AG09319 (cell line): ENCODE data around the gene ALPL.

Source experiments
- DNase-seq: peaks from one replicate; pipeline ENCODE4 v3.0.0-alpha.2; 2010; ENCODE audit warnings: low read depth; ENCODE audit errors: extremely low read depth
- CTCF ChIP-seq: IDR thresholded peaks from 2 replicates; pipeline ENCODE4 v1.5.1; 2011; ENCODE audit warnings: low read depth, mild to moderate bottlenecking, inconsistent platforms, low read length, moderate library complexity

ALPL gene

DNA sequence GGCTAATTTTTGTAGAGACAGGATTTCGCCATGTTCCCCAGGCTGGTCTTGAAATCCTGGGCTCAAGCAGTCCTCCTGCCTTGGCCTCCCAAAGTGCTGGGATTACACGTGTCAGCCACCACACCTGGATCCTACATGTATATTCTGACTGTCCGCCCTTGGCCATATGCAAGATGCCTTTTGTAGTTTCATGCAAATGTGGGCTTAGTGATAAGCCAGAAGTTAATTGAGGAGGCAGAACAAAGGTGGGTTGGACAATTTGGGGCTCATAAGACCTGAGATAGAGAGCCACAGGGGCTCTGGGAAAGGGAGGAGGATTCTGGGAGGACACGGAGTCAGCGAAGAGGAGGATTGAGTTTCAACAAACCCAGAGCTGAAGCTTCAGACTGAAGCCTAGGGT, 24.9 kb downstream of the ALPL start:
- DNase-seq, result no peak
- TF ChIP-seq CTCF, result no peak

DNA sequence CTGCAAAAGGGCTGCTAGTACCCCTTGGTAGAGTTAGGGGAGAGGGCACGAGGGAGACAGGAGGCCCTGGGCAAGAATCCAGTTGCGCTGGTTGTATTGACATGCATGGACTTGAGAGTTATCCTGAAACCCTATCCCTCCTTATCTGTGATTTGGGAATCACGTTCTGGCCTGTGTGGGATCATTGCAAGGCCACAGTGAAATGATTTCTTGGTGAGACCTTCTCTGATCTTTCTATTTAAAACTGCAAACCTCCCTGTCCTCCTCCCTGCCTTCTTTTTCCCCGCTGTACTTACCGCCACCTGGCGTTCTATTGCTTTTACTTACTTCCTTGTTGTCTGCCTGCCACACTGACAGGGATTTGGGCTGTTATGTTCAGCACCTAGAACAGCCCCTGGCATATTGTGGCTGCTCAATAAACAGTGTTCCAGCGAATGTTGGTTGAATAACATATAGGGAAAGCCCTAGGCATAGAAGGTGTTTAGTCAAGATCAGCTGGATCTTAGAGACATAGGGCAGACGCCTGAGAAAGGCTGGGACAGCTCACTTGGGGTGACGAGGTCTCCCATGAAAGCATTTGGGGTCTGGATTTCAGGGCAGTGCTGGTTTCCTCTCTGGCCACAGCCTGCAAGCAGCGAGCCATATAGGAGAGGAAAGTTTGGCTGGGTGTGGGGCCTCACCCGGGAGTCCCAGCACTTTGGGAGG, 25.6 kb downstream of the ALPL start:
- DNase-seq, result no peak
- TF ChIP-seq CTCF, result peak; percentile 30

- no peak for DNase-seq
- TF ChIP-seq CTCF, result no peak
These were observed 27.0 kb downstream of the ALPL start for GRCh38 chr1:21536218-21536617.

DNA sequence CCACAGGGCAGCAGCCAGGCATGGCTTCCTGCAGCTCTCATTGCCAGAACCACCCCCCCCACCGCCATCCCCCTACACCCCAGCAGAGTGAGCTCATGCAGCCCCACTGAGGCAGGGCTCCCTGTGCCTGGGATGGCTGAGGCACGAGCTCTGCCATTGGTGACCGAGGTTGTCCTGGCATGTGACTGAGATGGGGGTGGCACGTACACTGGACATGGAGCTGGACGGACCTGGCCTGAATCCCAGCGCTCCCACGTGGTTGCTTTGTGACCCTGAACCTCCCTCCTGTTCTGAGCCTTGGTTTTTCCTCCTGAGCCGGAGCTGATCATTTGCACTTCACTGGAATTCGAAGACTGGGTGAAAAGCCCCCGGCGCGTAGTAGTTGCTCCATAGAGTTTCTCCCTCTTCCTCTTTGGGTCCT, 28.3 kb downstream of the ALPL start:
- DNase-seq, result no peak
- TF ChIP-seq CTCF, result no peak

- DNase-seq, result no peak
- no peak for TF ChIP-seq CTCF
These were observed 28.9 kb downstream of the ALPL start for GRCh38 chr1:21537932-21538630.

GRCh38 chr1:21539933-21540332, 30.7 kb downstream of the ALPL start:
- no peak for DNase-seq
- TF ChIP-seq CTCF, result peak; percentile 5

GRCh38 chr1:21541329-21541728, 32.1 kb downstream of the ALPL start:
- DNase-seq, result no peak
- no peak for TF ChIP-seq CTCF
